ENCODE data around the gene LNX2.

The LNX2 gene

GRCh38 chr13:27644302-27644701 is 24.0 kb upstream of the LNX2 start:
- TF ChIP-seq, protein P1, sequence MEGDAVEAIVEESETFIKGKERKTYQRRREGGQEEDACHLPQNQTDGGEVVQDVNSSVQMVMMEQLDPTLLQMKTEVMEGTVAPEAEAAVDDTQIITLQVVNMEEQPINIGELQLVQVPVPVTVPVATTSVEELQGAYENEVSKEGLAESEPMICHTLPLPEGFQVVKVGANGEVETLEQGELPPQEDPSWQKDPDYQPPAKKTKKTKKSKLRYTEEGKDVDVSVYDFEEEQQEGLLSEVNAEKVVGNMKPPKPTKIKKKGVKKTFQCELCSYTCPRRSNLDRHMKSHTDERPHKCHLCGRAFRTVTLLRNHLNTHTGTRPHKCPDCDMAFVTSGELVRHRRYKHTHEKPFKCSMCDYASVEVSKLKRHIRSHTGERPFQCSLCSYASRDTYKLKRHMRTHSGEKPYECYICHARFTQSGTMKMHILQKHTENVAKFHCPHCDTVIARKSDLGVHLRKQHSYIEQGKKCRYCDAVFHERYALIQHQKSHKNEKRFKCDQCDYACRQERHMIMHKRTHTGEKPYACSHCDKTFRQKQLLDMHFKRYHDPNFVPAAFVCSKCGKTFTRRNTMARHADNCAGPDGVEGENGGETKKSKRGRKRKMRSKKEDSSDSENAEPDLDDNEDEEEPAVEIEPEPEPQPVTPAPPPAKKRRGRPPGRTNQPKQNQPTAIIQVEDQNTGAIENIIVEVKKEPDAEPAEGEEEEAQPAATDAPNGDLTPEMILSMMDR (IDR thresholded peaks at IDR 0.05): no peak

DNA sequence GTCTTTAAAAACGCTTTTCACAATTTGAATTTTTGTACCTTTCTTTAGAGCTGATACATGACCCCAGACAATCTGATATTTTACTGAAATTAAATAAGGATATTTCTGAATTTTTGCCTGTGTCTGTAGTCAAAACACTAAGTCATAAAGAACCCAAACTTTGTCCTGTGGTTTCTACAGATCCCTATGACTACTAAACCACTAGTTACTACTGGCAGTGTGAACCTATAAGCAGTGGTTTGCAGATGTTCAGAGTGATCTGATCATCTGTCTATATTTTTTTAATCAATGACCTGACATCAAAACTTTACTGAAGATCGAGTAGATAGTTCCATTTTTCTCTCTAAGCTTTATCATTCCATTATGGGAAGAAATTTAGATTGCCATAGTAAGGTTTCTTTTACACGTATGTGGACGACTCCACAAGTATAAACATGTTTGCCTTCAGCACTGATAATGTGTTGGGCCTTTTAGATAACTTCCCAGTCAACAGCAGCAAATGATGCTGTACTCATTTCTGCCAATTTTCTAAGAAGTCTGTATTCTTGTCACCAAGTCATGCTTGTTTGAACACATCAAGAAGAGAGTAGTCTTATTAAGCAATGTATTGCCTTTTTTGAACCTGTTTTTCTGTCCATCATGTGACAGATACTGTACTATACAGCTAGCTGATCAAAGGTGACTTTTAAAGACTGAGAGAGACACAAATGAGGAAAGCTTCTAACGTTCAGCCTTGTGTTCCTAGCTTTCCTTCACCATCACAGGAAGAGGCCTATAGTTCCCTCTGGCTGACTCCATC is 23.2 kb upstream of the LNX2 start:
- TF ChIP-seq, protein P1 (IDR thresholded peaks at IDR 0.05): no peak

DNA sequence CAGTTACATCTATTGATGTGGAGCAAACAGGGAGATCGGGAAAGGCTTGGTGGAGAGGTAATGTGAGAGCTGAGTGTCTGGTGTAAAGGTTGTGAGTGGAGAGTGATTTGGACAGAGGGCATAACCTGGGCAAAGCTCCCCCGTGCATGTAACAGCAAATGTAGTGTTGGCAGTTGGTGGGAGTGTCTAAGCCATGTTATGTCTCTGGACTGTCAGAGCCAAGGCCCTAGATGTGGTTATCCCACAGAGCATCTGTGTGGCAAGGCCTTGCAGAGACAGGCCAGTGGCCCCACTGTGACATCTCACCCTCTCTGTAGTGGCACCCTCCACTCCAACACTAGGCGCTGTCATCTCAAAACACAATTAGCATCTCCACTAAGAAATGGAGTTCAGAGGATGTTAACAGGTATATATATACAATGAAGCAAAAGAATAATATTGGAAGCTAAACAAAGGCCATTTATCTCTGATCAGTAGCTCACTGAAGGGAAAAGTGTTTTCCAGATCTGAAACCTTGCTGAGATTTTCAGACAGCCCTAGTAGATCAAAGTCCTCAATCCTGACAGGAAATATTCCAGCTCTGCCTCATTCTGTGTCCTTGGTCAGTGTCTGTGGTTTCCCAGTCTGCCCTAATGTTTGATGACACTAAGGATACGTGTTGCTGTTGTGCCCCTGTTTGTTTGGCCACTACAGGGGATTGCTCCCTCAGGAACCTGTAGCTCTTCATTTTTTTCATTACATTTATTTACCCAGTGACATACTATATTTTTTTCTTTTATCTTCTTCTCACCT is 21.6 kb upstream of the LNX2 start:
- TF ChIP-seq, protein P1 (IDR thresholded peaks at IDR 0.05): no peak

GRCh38 chr13:27639186-27639585 is 18.9 kb upstream of the LNX2 start:
- TF ChIP-seq, protein P1 (IDR thresholded peaks at IDR 0.05): no peak

- TF ChIP-seq, protein P1 (IDR thresholded peaks at IDR 0.05): no peak
Measured at GRCh38 chr13:27638521-27638920, 18.2 kb upstream of the LNX2 start.

- TF ChIP-seq, protein P1 (IDR thresholded peaks at IDR 0.05): no peak
Measured at GRCh38 chr13:27638001-27638400, 17.7 kb upstream of the LNX2 start.

- TF ChIP-seq, protein P1 (IDR thresholded peaks at IDR 0.05): no peak
Measured at GRCh38 chr13:27637289-27637626, 16.9 kb upstream of the LNX2 start.
